Activated naive CD4-positive, alpha-beta T cell treated with anti-CD3 and anti-CD28 coated beads, Interleukin-2, amount 50 U/mL, for 16 hours (primary cell): ENCODE measurements around the gene ADCY6.
"Not testable (repeated sequence)": the region's sequence is repeated elsewhere in the genome, so short reads cannot be mapped to it uniquely, and the experiment has no call there.

Experiments used
- DNase-seq: peaks from one replicate; pipeline ENCODE4 v3.0.0-alpha.2; 2020

Gene ADCY6

GRCh38 chr12:48750215-48750614, 38.7 kb downstream of the ADCY6 start:
- DNase-seq, result no peak

- DNase-seq, result no peak
Observed at GRCh38 chr12:48744251-48745008, 44.5 kb downstream of the ADCY6 start.

DNA sequence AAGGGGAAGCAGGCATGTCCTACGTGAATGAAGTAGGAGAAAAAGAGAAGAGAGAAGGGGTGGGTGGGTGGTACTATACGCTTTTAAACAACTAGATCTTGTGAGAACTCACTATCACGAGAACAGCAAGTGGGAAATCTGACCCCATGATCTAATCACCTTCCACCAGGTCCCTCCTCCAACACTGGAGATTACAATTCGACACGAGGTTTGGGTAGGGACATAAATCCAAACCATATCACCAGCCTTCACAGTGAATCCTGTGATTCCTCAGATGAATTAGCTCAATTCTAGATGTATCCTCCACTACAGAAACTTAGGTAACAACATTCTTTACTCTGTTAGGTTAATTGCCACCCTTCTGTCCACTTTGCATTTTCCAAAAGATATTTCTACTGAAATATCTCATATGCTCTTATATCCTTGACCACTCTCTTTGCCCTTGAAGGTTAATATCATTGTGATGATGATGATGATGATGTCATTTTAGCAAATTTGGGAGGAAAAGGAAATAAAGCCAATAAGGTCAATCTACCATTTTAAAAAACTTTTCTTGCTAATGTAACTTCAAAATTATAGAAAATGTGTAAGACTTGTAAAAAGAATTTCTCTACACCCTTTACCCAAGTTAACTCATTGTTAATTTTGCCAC, 49.1 kb downstream of the ADCY6 start:
- DNase-seq, result no peak

DNA sequence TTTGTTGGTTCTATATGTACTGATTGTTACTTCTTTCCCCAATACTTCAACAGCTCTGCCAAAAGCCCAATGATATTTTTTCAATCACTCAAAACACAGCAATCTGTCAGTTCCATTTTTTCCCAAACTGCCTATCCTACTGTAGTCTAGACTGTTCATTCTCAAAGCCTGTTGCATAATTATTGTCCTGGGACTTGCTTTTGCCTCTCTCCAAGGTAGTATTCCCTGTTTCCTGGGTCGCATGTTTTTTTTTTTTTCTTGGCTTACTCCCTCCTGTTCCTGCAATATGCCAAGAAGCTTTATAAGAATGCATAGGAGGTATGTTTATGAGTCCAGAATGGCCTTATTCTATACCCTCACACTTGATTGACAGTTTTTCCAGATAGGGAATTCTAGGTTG, 52.4 kb downstream of the ADCY6 start:
- no peak for DNase-seq

DNA sequence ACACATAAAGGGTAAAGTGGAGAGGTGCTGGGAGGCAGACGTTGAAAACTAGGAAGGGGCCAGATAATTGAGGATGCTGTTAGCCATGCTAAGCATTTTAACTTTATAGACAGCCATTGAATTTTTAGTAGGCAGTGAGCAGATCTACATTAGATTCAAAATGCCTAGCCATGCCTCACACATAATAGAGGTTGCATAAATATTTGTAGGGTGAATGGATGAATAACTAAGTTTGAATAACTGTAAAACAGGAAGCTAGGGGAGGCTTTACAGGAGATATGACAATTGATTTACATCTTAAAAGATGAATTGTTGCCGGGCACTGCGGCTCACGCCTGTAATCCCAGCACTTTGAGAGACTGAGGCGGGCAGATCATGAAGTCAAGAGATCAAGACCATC, 60.1 kb downstream of the ADCY6 start:
- no peak for DNase-seq

DNA sequence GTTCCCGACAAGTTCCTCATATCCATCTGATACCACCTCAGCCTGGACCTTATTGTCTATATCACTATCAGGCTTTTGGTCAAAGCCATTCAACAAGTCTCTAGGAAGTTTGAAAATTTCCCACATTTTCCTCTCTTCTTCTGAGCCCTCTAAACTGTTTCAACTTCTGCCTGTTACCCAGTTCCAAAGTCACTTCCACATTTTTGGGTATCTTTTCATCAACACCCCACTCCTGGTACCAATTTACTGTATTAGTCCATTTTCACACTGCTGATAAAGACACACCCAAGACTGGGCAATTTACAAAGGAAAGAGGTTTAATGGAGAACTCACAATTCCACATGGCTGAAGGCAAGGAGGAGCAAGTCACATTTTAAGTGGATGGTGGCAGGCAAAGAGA, 68.2 kb downstream of the ADCY6 start:
- DNase-seq, result not testable (repeated sequence)

DNA sequence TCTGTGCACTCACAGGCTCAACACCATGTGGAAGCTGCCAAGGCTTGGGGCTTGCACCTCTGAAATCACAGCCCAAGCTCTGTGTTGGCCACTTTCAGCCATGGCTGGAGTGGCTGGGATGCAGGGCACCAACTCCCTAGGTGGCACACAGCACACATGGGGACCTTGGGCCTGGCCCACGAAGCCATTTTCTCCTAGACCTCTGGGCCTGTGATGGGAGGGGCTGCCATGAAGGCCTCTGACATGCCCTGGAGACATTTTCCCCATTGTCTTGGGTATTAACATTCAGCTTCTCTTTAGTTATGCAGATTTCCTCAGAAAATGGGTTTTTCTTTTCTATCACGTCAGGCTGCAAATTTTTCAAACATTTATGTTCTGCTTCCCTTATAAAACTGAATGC, 68.7 kb downstream of the ADCY6 start:
- DNase-seq, result not testable (repeated sequence)

- DNase-seq, result not testable (repeated sequence)
Observed at GRCh38 chr12:48719002-48719401, 69.9 kb downstream of the ADCY6 start.

- no peak for DNase-seq
Observed at GRCh38 chr12:48717252-48717695, 71.6 kb downstream of the ADCY6 start.

GRCh38 chr12:48716493-48717251, 72.2 kb downstream of the ADCY6 start, which contains the start of gene CCNT1:
CCNT1 (minus strand) TSS chr12:48716707; CDS start chr12:48716675, 32 bp downstream.
- peak; percentile 99 for DNase-seq
